GM21786 (cell line): ENCODE results near the gene PTPRM.

Experiments
- ATAC-seq: cut with Tn5 transposase; IDR thresholded peaks from one replicate; pipeline ENCODE4 v1.9.1; 2021; ENCODE audit not compliant: unreplicated experiment

PTPRM gene

DNA sequence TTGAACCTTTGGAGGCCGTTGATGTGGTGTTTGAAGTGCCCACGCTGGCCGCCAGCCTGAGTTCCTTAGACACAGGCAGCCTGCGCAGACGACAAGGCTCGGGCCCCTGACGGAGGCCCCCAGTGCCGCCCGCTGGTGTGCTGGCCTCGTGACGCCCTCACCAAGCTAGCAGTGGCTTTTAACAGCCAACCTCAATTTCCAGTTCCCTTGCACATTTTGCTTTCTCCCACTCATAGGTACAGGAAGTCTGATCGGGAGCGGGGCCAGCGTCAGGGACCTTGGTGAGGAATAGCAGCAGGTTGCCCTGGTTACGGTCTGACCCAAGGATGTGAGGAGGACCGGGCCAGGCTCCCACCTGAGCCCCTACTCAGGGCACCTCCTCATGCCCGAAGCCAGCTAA is 834.5 kb downstream of the PTPRM start:
- no peak for ATAC-seq

DNA sequence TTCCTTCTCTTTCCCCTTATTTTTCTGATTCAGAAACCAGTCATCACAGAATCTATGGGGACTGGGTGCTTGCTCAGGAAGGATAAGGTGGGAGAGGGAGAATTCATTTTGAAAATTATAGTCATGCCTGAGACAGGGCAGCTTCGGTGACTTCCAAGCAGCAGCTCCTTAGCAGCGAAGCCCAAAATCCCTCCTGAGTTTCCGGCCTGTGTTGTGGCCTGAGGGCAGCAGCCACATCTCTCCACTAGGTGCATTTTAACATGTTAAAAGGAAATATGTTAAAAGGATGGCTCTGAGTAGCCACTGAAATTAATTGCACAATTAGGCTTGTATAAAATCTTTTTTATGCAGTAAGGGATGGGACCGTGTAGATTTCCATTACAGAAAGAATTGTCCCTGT is 835.1 kb downstream of the PTPRM start:
- no peak for ATAC-seq

DNA sequence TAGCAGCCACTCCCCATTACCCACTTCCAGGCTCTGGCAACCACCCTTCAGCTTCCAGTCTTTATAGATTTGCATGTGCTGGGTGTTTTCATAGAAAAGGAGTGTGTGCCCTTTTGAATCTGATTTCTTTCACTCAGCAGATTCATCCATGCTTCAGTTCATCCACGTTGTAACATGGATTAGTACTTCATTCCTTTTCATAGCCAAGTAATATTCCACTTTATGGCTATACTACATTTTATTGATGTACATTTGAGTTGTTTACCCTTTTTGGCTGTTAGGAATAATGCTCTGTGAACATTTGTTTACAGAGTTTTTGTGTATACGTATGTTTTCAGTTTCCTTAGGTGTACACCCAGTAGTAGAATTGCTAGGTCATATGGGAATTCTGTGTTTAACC is 836.6 kb downstream of the PTPRM start:
- no peak for ATAC-seq

DNA sequence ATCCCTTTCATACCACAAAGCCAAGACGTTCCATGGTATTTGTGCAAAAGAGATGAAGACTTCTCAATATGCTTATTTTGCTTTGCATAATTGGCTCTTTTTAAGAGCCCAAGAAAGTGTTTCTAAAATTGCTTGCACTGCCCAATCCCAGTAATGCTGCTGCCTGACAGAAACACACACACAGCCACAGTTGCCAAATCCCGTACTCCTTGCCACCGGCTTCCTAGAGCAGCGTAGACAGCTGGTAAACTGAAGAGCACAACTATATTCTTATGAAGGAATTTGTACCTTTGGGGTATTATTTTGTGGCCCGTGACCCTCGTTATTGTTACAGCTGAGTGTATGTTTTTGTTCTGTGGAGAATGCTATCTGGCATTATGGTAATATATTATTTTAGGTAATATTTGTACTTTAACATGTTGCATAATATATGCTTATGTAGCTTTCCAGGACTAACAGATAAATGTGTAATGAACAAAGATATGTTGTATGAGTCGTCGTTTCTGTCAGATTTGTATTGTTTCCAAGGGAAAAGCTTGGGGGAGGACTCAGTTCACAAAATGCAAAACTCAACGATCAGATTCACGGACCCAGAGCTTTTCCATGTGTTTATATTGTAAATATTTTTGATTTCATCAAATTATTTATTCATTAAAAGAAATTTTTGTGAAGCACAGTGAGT is 839.2 kb downstream of the PTPRM start:
- ATAC-seq = no peak

DNA sequence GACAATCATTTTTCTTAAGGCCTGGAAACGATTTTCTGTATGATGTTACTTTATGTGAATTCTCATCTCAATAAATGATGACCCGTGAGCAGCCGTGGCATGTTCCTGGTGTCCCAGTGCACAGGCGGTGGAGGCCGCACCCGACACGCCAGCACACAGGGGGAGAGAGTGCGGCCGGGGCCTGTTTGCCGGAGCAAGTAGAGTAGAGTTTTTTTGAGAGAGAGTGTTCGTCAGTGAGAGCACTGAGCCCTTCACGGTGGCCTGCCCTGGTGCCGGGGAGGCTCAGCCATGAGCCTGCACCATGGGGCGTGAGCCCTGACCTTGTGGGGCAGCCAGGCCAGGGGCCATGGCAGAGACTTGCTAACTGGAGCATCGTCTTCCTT is 839.7 kb downstream of the PTPRM start:
- ATAC-seq = no peak

DNA sequence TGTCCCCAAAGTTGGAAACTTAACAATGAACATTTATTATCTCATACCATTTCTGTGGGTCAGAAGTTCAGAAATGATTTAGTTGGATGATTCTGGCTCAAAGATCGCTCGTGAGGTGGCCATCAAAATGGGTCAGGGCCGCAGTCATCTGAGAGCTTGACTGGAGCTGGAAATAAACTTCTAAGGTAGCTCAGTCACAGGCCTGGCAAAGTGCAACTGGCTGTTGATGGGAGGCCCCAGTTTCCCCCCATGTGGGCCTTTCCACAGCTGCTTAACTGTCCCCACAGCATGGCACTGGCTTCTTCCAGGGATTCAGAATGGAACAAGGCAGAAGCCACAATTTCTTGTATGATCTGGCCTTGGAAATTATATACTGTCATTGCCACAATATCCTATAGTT is 842.0 kb downstream of the PTPRM start:
- no peak for ATAC-seq

DNA sequence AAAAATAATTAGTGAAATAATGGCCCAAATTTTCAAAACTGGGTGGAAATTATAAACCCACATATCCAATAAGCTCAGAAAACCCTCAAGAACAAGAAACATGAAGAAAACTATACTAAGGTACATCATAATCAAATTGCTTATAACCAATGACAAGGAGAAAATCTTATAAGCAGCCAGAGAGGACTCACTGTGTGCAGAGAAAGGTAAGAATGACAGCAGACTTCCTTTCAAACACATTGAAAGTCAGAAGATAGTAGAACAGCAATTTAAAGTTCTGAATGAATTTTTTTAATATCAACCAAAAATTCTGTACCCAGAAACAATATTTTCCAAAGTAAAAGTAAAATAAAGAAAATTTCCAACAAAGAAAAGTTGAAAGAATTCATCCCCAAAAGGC is 844.4 kb downstream of the PTPRM start:
- ATAC-seq = no peak

DNA sequence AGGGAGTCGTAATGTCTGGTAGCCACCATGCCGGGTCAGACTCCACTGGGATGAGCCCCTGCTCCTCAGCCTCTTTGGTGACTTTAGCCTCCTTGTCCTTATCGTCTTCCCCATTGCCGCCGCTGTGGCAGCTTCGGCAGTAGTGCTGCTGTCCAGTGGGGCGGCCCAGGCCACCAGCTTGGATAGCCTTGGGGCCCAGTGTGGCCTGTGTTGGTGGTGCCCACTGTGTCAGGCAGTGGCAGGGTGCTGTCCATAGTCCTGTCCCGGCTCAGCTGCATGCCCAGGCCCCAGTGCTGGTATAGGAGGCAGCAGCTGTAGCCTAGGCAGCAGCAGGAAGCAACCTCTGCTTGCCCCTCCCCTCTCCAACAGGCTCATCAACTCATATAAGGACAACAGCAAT is 845.0 kb downstream of the PTPRM start:
- no peak for ATAC-seq

DNA sequence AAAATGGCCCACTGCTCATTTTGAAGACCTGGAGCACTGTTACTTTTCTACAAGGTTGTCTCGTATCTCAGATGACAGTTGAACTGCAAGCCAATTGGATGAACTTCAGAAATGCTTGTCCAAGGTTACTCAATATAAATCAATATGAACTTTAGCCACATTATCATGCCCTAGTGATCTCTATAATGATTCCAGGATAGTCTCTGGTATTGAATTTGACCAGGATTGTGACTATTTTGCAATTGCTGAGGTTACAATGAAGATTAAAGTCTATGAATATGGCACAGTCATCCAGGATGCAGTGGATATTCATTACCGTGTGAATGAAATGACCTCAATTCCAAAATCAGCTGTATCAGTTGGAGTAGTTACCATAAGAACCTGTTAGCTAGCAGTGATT is 846.1 kb downstream of the PTPRM start:
- no peak for ATAC-seq

DNA sequence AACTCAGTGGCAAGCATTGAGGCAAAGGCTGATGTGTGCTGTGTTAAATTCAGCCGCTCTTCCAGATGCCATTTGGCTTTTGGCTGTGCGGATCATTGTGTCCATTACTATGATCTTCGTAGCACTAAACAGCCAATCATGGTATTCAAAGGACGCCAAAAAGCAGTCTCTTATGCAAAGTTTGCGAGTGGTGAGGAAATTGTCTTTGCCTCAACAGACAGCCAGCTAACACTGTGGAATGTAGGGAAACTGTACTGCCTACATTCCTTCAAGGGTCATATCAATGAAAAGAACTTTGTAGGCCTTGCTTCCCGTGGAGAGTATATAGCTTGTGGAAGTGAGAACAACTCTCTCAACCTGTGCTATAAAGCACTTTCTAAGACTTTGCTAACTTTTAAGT is 846.6 kb downstream of the PTPRM start:
- ATAC-seq = no peak

DNA sequence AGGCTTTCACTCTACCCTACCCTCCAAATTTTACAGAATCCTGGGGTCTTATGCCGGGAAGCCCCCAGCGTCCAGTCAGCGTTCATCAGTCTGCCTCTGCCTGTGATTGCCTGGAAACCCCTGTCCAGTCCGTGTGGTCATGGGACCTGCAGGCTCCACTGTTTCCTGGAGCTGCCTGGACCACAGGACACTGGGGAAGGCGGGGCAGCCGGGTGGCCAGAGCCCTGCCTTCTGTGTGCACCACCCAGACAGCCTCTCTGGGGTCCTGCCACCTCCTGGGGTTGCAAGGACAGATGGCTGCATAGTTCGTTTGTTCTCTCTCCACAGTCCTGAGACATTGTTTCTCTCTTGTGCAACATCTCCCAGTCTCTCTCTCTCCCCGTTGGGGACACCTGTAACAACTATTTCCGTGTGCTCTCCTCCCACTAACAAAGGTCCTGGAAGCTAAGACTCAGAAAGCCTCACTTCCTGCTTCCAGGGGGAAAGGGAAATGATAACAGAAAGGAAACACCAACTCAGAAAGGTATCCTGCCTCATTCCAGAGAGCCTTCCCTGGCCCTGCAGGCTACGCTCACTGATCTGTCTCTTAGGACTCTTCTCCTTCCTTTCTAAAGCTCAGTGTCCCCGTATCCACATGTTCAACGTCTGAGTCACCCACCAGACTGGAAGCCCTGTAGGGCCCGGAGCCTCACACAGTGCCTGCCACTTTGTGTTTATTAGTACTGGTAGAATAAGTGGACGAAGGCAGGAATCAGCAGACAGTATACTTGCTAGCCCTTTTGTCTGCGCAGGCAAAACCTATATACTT is 849.3 kb downstream of the PTPRM start:
- no peak for ATAC-seq

DNA sequence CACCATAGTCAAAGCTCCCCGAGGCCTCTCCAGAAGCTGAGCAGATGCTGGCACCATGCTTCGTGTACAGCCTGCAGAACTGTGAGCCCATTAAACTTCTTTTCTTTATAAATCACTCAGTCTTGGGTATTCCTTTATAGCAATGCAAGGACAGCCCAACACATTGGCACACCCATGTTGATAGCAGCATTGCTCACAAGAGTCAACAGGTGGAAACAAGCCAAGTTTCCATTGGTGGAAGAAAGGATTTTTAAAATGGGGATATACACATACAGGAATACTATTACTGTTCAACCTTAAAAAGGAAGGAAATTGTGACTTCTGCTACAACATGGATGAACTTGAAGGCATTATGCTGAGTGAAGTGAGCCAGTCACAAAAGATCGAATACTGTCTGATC is 855.3 kb downstream of the PTPRM start:
- ATAC-seq = no peak

DNA sequence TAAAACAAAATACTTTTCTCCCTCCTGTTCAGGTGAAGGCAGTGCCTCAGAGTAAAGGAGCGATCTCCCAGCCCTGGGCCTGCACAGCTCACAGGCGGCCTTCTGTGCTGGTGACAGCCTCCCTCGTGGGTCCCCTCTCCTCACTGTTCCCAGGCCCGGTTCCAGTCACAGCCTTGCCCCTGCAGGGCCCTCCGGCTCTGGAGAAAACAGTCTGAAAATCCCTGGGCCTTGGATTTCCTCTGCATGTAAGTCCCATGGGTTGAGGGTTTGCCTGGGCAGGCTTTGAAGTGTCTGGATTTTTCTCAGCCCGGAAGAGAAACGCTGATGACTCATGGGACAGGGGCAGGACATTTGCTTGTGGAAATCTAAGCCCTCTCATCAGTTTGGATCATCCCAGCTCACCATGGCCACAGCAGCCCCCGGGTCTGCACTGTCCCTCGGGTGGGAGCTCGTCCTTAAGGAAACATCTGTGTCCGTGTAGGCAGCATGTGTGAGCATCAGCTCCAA is 856.0 kb downstream of the PTPRM start:
- ATAC-seq = no peak

DNA sequence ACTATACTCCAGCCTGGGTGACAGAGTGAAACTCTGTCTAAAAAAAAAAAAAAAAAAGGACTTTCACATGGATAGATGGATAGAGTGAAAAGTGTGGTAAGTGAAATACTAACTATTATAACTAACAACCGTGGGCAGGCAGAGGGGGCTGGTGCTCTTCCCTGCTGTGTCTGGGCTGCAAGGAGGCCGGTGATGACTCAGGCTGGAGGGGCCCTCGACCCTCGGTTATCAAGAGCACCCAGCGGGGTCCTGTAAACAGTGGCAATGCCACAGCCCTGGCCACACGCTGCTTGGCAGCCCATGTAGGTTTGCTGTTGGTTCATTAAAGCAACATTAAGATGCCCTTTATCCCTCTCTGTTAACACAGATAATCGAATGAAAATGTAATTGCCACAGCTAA is 857.4 kb downstream of the PTPRM start:
- ATAC-seq = no peak

DNA sequence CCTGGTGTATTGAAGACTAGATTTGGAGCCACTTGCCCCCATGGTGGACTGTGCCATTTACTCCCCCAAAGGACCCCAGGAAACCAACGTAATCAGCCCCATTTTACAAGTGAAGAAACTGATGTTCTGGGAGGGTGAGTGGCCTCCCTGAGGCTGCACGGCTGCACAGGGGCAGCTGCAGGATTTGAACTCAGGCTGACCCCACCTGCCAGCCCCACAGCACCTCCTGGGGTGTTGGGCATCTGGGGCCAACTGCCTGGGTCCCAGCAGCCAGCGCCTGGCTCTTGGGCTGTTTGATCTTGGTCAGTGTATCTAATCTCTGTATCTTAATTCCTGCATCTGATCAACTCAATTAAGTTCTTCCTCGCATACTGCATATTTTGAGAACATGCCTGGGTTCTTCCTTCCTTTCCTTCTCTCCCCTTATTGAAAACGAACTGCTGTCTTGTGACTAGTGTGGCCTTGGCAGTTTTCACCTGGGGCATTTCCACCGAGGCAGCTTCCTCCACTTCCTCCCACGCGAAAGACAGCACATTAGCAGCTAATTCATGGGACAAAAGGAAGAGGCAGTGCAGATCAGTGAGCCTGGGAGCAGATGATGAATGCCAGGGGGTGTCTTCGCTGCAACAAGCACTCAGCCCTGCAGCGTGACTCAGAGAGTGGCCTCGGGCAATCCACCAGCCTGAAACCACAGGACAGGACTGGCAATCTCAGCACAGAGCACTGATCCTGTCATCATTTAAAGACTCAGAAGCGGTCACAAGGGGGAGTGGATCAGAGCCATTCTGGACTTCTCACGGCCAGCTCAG is 858.0 kb downstream of the PTPRM start:
- ATAC-seq = no peak

DNA sequence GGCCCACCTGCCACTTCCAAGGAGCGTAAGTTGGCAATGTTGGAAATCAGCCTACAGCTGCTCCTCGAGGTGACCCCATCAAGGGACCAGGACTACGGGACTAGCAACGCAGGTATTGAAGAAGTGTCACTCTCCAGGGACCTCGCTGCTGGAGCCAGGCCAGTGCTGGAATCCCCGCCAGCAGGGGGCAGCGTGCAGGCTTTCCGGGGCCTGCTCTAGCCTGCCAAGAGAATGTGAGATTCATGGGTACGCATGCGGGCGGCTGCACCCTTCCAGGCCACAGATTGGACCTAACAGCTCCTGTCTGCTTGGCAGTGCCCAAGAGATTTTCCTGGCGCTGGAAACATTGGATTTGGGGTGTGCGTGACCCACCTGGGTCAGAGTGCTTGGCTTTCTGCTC is 859.3 kb downstream of the PTPRM start:
- no peak for ATAC-seq

DNA sequence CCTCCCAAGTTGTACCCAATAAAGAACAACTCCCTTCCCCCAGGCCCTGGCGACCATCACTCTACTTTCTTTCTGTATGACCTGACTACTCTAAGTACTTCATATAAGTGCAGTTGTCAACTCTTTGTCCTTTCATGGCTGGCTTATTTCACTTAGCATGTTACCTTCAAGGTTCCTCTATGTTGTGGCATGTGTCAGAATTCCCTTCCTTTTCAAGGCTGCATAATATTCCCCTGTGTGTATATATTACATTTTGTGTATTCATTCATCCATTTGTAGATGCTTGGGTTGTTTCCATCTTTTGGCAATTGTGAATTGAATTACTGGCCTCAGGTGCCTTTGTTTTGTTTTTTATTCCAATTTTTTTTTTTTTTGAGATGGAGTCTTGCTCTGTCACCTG is 860.2 kb downstream of the PTPRM start:
- no peak for ATAC-seq

DNA sequence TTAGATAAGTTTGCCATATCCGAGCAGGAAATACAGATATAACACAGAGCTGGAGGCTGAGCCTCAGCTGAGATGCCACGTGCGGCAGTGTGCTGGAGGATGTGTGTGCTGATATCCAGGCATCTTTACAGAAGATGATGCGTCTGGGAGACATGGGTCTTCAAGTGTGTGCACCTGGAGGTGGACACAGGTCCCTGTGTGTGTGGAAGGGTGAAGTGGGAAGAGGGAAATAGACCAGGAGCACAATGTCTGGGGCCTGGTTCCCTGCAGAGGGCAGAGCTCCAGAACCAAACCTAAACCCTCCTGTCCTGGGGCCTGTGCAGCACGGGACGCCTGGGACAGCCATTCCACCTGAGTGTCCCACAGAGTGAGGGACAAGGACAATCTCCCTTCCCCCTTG is 861.8 kb downstream of the PTPRM start:
- no peak for ATAC-seq

DNA sequence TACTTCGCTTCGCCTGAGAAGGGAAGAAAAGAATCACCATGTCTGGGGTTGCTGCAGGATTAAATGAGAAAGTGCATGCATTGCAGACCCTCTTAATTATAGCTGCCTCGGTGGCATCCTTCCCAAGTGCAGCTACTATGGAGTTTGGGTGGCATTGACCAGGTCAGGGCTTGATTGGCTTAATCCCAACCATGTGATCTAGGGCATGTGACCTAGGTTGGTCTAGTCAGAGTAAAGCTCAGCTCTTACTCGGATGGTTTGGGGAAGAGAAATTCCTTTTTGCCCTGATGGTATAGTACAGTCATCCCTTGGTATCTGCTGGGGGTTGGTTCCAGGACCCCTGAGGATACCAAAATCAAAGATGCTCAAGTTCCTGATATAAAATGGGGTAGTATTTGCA is 863.9 kb downstream of the PTPRM start:
- no peak for ATAC-seq

DNA sequence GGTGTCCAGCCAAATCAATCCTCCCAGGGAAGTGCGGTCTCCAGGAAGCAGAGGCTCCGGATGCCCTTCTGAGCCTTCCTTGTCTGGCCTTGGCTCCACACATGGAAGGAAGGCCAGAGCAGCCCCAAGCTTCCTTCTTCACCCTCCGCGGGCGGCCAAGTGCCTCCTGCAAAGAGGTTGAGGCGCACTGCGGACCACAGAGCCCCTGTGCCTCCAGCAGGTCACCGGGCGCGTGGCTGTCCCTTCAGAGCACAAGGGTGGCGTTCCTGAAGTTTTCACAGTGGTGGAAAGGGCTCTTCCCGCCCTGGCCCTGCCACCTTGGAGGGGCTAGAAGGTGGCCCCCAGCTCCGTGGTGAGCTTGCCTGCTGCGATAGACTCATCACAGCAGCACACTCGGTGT is 866.2 kb downstream of the PTPRM start:
- ATAC-seq = no peak

DNA sequence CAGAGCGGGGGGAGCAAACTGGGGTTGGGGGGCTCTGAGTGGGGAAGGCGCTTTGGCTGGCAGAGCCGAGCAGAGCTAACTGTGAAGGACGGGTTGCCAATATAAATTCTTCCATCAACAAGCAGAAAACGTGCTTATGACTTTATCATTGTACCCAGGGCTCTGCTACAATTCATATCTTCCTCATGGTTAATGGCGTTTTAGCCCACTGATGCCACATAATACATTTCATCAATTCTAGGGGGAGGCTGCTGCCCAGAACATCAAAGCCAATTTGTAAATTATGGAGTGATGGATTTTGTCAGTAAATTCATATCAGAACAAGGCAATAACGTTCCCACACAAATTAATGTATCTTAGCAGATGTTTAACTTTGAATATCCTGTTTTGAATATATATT is 866.7 kb downstream of the PTPRM start:
- no peak for ATAC-seq

DNA sequence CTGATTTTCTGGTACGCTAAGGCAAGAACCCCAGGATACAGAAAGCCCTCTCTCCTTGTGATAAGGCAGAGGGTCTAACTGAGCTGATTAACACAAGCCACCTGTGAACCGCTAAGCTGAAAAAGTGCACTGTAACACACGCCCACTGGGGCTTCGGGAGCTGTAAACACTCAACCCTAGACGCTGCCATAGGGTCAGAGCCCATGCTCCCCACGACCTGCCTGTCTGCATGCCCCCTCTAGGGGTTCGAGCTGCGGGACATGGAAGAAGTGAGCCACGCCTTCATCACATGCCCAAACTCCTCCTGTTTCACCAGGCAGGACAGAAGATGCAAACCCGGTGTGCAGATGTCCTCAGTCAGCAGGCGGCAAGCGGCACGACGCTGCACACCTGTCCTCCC is 868.3 kb downstream of the PTPRM start:
- no peak for ATAC-seq
